ENCODE results near the gene SEPTIN5.

GRCh38 chr22:19755722-19756287 is 41.5 kb downstream of the SEPTIN5 start:
- TF ChIP-seq CTCF (conservative IDR thresholded peaks at IDR 0.05; ENCODE audit: low read length) (no peak), EZH2phosphoT487 (IDR thresholded peaks at IDR 0.05; ENCODE audit: borderline replicate concordance, low read depth, low read length) (no peak)
